IPS DF 6.9 (cell line): ENCODE data around the gene CASP3.
"Not testable (repeated sequence)": the region's sequence is repeated elsewhere in the genome, so short reads cannot be mapped to it uniquely, and the experiment has no call there.

Source experiments
- DNase-seq: peaks from one replicate; pipeline ENCODE4 v3.0.0-alpha.2; 2013; ENCODE audit warnings: low read depth, low spot score
- H3K27ac ChIP-seq: one replicate; pipeline ENCODE4 v1.5.1; 2013; ENCODE audit warnings: low read length, control low read depth
- H3K27me3 ChIP-seq: 2 replicates; pipeline ENCODE4 v1.6.1; 2013; ENCODE audit warnings: mild to moderate bottlenecking, low read length; ENCODE audit not compliant: control insufficient read depth, insufficient read depth
- H3K36me3 ChIP-seq: 2 replicates; pipeline ENCODE4 v1.6.1; 2013; ENCODE audit warnings: low read length; ENCODE audit not compliant: control insufficient read depth, insufficient read depth
- H3K4me1 ChIP-seq: 2 replicates; pipeline ENCODE4 v1.6.1; 2013; ENCODE audit warnings: low read length; ENCODE audit not compliant: control insufficient read depth, insufficient read depth
- H3K4me3 ChIP-seq: 2 replicates; pipeline ENCODE4 v1.5.1; 2013; ENCODE audit warnings: mild to moderate bottlenecking, low read length
- H3K9me3 ChIP-seq: 2 replicates; pipeline ENCODE4 v1.6.1; 2013; ENCODE audit warnings: low read length, inconsistent platforms; ENCODE audit not compliant: control insufficient read depth, insufficient read depth
- WGBS: extraction: QIAGEN DNeasy Blood & Tissue Kit; methylation state at CpG from one replicate; pipeline ENCODE4 v1.1.7; 2013; ENCODE audit warnings: mixed read lengths, missing lambda C conversion rate; ENCODE audit not compliant: insufficient read length, insufficient coverage; 5-methylcytosine and 5-hydroxymethylcytosine counted together

The CASP3 gene

DNA sequence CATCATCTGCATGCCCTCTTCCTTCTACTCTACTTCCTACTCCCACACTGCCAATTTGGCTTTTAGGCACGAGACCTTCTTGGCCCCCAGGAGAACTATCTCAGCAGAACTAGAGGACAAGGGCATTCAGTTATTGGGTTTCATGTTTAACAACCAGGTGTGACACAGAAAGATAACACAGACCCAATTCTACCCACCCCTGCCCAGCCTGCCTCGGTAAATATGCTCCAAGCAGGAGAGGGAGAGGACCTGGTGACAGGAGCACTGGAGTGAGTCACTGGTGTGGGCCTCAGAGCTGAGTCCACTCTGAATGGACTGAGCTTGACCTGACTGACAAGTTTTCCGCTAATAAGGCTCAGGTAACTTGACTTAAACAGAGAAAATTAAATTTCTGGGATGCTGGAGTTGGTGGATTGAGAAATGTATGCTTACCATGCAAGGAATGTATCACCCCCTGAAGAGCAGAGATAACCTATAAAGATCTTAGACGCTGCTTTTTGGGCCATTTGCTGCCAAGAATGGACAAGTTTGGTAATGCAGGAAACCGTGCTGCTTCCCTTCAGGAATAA, 52.5 kb downstream of the CASP3 start:
- Histone ChIP-seq H3K4me1 (no peaks in the 10 kb centered on the region), H3K36me3 (no peaks in the 10 kb centered on the region), H3K9me3 (no peaks in the 10 kb centered on the region), H3K27ac (no peak overlapping the region), H3K4me3 (no peak overlapping the region), H3K27me3 (no peaks in the 10 kb centered on the region)
- DNase-seq = no peak
- WGBS = no CpG with 5 or more reads among the region's 5 CpGs

DNA sequence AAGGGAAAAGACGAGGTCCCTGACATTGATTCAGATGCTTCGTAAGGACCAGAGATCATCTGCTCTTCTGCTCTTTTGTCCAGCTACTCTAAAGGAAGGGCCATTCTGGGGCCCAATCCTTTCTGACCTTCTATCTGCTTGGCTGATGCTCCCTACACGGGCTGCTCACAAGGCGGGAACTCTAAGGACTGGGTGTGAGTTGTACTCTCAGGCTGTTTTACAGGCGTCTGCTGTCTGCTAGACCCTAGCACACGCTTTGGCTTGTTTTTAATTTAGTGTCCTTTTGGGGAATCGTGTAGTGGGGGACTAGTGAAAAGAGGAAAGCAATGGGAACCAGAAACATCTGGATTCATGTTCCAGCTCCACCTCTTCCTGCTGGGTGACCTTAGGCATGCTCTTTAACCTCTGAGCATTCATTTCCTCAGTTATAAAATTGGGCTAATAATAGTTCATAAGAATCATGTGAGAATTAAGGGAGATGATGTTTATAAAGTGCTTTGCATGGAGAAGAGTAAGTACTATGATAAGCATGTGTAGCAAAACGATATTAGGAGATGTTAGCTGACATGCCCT, 53.1 kb downstream of the CASP3 start:
- no peaks in the 10 kb centered on the region for H3K27me3 ChIP-seq
- H3K27ac ChIP-seq = no peak overlapping the region
- DNase-seq = no peak
- no peaks in the 10 kb centered on the region for H3K36me3 ChIP-seq
- H3K4me1 ChIP-seq = no peaks in the 10 kb centered on the region
- no peak overlapping the region for H3K4me3 ChIP-seq
- no CpG with 5 or more reads among the region's 8 CpGs for WGBS
- no peaks in the 10 kb centered on the region for H3K9me3 ChIP-seq

DNA sequence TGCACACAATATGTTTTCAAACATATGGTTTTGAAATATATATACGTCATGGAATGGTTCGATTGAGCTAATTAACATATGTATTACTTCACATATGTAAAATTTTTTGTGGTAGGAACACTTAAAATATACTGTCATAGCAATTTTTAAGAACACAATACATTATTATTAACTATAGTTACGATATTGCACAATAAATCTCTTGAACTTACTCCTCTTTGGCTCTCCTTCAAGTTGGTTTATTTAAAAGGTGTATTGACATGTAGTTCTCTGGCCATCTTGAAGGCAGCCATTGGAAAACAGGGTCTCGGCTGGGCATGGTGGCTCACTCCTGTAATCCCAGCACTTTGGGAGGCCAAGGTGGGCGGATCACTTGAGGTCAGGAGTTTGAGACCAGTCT, 53.8 kb downstream of the CASP3 start:
- H3K27me3 ChIP-seq = no peaks in the 10 kb centered on the region
- no peak overlapping the region for H3K4me3 ChIP-seq
- no peaks in the 10 kb centered on the region for H3K4me1 ChIP-seq
- H3K36me3 ChIP-seq = no peaks in the 10 kb centered on the region
- no peak for DNase-seq
- H3K9me3 ChIP-seq = no peaks in the 10 kb centered on the region
- H3K27ac ChIP-seq = no peak overlapping the region
- WGBS = no CpG with 5 or more reads among the region's 5 CpGs

GRCh38 chr4:184593461-184593860, 55.8 kb downstream of the CASP3 start:
- H3K27ac ChIP-seq = no peak overlapping the region
- WGBS = no CpG with 5 or more reads among the region's 6 CpGs
- H3K27me3 ChIP-seq = no peaks in the 10 kb centered on the region
- H3K4me1 ChIP-seq = no peaks in the 10 kb centered on the region
- no peaks in the 10 kb centered on the region for H3K9me3 ChIP-seq
- DNase-seq = no peak
- H3K36me3 ChIP-seq = no peaks in the 10 kb centered on the region
- no peak overlapping the region for H3K4me3 ChIP-seq

DNA sequence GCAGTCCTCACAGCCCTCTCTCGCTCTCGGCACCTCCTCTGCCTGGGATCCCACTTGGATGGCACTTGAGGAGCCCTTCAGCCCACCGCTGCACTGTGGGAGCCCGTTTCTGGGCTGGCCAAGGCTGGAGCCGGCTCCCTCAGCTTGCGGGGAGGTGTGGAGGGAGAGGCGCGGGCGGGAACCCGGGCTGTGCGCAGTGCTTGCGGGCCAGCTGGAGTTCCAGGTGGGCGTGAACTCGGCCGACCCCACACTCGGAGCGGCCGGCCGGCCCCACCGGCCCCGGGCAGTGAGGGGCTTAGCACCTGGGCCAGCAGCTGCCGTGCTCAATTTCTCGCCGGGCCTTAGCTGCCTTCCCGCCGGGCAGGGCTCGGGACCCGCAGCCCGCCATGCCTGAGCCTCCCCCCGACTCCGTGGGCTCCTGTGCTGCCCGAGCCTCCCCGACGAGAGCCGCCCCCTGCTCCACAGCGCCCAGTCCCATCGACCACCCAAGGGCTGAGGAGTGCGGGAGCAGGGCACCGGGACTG, 57.4 kb downstream of the CASP3 start:
- not testable (repeated sequence) for DNase-seq, H3K4me3 ChIP-seq
- WGBS = no CpG with 5 or more reads among the region's 39 CpGs

DNA sequence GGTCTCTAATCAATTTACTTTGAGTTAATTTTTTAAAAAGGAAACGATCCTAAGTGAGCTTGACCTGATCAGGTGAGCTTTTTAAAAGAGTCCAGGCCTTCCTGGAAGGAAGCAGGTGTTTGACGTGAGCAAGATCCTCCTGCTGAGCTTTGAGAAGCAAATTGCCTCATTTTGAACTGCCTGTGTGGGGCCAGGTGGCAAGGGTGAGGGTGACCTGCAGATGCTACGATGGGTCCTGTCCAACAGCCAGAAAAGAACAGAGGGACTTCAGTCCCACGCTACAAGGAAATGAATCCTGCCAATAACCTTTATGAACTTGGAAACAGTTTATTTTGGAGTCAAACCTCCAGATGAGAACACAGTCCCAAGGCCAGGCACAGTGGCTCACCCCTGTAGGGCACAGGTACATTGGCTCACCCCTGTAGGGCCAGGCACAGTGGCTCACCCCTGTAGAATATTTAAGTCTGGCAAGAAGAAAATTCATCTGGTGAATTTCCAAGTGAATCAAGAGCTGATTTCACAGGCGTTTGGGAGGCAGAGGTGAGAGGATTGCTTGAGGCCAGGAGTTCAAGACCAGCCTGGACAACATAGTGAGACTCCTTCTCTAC, 58.1 kb downstream of the CASP3 start:
- no peak overlapping the region for H3K27ac ChIP-seq
- WGBS = no CpG with 5 or more reads among the region's 5 CpGs
- no peak overlapping the region for H3K4me3 ChIP-seq
- DNase-seq = no peak
- no peaks in the 10 kb centered on the region for H3K9me3 ChIP-seq
- H3K27me3 ChIP-seq = no peaks in the 10 kb centered on the region
- H3K36me3 ChIP-seq = no peaks in the 10 kb centered on the region
- no peaks in the 10 kb centered on the region for H3K4me1 ChIP-seq

More for the DNA sequence above, 57.4 kb downstream of the CASP3 start:
- not testable (repeated sequence) for H3K27ac ChIP-seq, H3K9me3 ChIP-seq, H3K27me3 ChIP-seq, H3K36me3 ChIP-seq, H3K4me1 ChIP-seq

DNA sequence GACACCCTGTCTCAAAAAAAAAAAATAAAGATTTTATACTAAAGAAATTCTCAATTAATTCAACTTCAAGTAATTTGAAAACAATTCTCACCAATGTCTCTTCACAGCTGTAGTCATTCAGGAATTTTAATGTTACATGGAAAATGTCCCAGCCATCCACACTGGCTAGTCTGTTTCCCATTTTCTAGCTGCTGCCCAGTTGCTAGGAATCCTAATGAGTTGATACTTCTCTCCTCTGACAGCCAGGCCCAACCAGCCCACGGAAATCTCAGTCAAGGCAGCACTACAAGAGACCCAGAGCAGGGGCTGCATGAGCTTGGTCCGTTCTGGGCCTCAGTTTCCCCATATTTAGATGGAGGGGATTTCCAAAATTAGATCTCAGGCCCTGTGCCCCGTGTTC, 59.1 kb downstream of the CASP3 start:
- H3K27ac ChIP-seq = no peak overlapping the region
- H3K4me1 ChIP-seq = no peaks in the 10 kb centered on the region
- no CpG with 5 or more reads among the region's 3 CpGs for WGBS
- no peaks in the 10 kb centered on the region for H3K27me3 ChIP-seq
- H3K36me3 ChIP-seq = no peaks in the 10 kb centered on the region
- no peak for DNase-seq
- H3K4me3 ChIP-seq = no peak overlapping the region
- H3K9me3 ChIP-seq = no peaks in the 10 kb centered on the region

DNA sequence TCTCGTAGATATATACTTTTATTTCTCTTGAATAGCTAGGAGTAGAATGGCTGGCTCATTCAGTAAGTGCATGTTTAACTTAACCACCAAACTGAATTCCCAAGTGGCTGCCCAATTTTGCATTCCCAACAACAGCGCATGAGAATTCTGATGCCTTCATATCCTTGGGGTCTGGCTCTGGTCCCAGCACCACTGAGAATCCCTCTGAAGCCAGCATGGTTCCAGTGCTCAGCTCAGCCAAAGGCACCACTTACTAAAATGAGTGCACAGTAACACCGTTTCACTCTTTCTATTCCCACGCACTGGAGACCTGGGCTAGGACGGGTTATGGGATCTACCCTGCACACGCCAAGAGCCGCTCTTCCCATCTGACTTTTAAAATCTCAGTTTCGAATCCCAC, 60.4 kb downstream of the CASP3 start:
- DNase-seq = no peak
- Histone ChIP-seq H3K4me1 (no peaks in the 10 kb centered on the region), H3K36me3 (no peaks in the 10 kb centered on the region), H3K9me3 (no peaks in the 10 kb centered on the region), H3K4me3 (no peak overlapping the region), H3K27ac (no peak overlapping the region), H3K27me3 (no peaks in the 10 kb centered on the region)
- WGBS = no CpG with 5 or more reads among the region's 8 CpGs

GRCh38 chr4:184587701-184588100, 61.5 kb downstream of the CASP3 start:
- Histone ChIP-seq H3K9me3 (no peaks in the 10 kb centered on the region), H3K4me3 (no peak overlapping the region), H3K27me3 (no peaks in the 10 kb centered on the region), H3K36me3 (no peaks in the 10 kb centered on the region), H3K4me1 (no peaks in the 10 kb centered on the region), H3K27ac (no peak overlapping the region)
- no CpG with 5 or more reads among the region's 3 CpGs for WGBS
- no peak for DNase-seq

GRCh38 chr4:184587221-184587620, 62.0 kb downstream of the CASP3 start:
- H3K4me1 ChIP-seq = no peaks in the 10 kb centered on the region
- H3K9me3 ChIP-seq = no peaks in the 10 kb centered on the region
- WGBS = no CpG with 5 or more reads among the region's 5 CpGs
- H3K36me3 ChIP-seq = no peaks in the 10 kb centered on the region
- H3K27me3 ChIP-seq = no peaks in the 10 kb centered on the region
- H3K27ac ChIP-seq = no peak overlapping the region
- no peak for DNase-seq
- no peak overlapping the region for H3K4me3 ChIP-seq
